Liver (tissue), 9 donors: ENCODE results near the gene NSD1. TPM values are rescaled to one million over a fixed set of nuclear protein-coding genes. Genes with fewer than 3 reads are reported as not detected.

Source experiments
- DNase-seq: peaks from one replicate; pipeline ENCODE4 v3.0.0-alpha.2; 2017; ENCODE audit warnings: low spot score
- H3K27ac ChIP-seq, 2 donors: one replicate each; pipeline ENCODE4 v1.7.0; 2013; ENCODE audit warnings: inconsistent platforms in 2 of 2, low read length in 2 of 2, control low read depth in 1 of 2, low read depth in 1 of 2, mild to moderate bottlenecking in 1 of 2
- H3K27me3 ChIP-seq, 4 donors: one replicate each; pipeline versions ENCODE4 v1.6.1 to v1.7.0; 2013; ENCODE audit warnings: low read length in 3 of 4, inconsistent platforms in 1 of 4, mild to moderate bottlenecking in 1 of 4, moderate library complexity in 1 of 4; ENCODE audit not compliant: control insufficient read depth in 4 of 4, insufficient read depth in 4 of 4
- H3K36me3 ChIP-seq, 4 donors: one replicate each; pipeline versions ENCODE4 v1.6.1 to v1.7.0; 2013; ENCODE audit warnings: low read length in 3 of 4, mild to moderate bottlenecking in 3 of 4, low read depth in 1 of 4, moderate library complexity in 1 of 4; ENCODE audit not compliant: control insufficient read depth in 4 of 4, insufficient read depth in 3 of 4
- H3K4me1 ChIP-seq, 4 donors: one replicate each; pipeline versions ENCODE4 v1.6.1 to v1.7.0; 2013; ENCODE audit warnings: low read length in 3 of 4, mild to moderate bottlenecking in 3 of 4, moderate library complexity in 1 of 4; ENCODE audit not compliant: control insufficient read depth in 4 of 4, insufficient read depth in 4 of 4
- H3K4me3 ChIP-seq, 3 donors: one replicate each; pipeline versions ENCODE4 v1.6.1 to v1.7.0; 2013; ENCODE audit warnings: low read length in 3 of 3, control low read depth in 1 of 3, low read depth in 1 of 3, mild to moderate bottlenecking in 1 of 3
- H3K9ac ChIP-seq, 2 donors: one replicate each; pipeline ENCODE4 v1.7.0; 2013; ENCODE audit warnings: low read length in 2 of 2, mild to moderate bottlenecking in 2 of 2, moderate library complexity in 2 of 2, control low read depth in 1 of 2, low read depth in 1 of 2
- H3K9me3 ChIP-seq, 4 donors: one replicate each; pipeline versions ENCODE4 v1.6.1 to v1.7.0; 2013; ENCODE audit warnings: low read length in 3 of 4; ENCODE audit not compliant: control insufficient read depth in 4 of 4
- FOXA2 ChIP-seq: IDR thresholded peaks from 2 replicates; pipeline ENCODE4 v1.6.1; 2016; ENCODE audit warnings: antibody characterized with exemption
- RAD21 ChIP-seq, 2 donors: IDR thresholded peaks; 2 replicates each; pipeline ENCODE4 v1.6.1; 2016; ENCODE audit warnings: antibody characterized with exemption in 2 of 2, mild to moderate bottlenecking in 2 of 2
- WGBS: extraction: QIAGEN DNeasy Blood & Tissue Kit; methylation state at CpG from one replicate; pipeline ENCODE4 v1.1.7; 2013; 5-methylcytosine and 5-hydroxymethylcytosine counted together
- polyA plus RNA-seq, 2 donors: library from polyadenylated mRNA; stranded (reverse) in 1 of 2; unstranded in 1 of 2; fragments of 200-250 nt in 1 of 2; fragments of >200 nt in 1 of 2; fragmentation: Nextera tagmentation in 1 of 2; extraction: Ambion mirVana in 1 of 2; gene quantifications; one replicate each; pipeline versions ENCODE4 v1.2.1 to v1.2.3, GENCODE V29; 2013 to 2015
- total RNA-seq, 2 donors: library from RNA; depleted of rRNA; stranded (reverse); fragments of >200 nt; gene quantifications; one replicate each; pipeline ENCODE4 v1.2.3, GENCODE V29; 2014
- TF ChIP-seq, protein P1 (sequence below): fragments of 150-350 bp; IDR thresholded peaks from 2 replicates; pipeline ENCODE4 v1.5.1; 2017; ENCODE audit warnings: improper control_type of control experiment, low read depth, low read length; ENCODE audit not compliant: missing input control
- TF ChIP-seq, protein P2 (sequence below): IDR thresholded peaks from 2 replicates; pipeline ENCODE4 v1.6.1; 2016; ENCODE audit warnings: antibody characterized with exemption
- TF ChIP-seq, protein P3 (sequence below): IDR thresholded peaks from 2 replicates; pipeline ENCODE4 v1.6.1; 2016; ENCODE audit warnings: antibody characterized with exemption, mild to moderate bottlenecking
- donor health status: healthy.
- donor health status: healthy.
- donor health status: healthy.
- donor health status: healthy.
- donor health status: healthy.

The NSD1 gene
- total and polyA plus RNA-seq, 4 donors, result 5.3 to 34.1 (median 19.3) TPM

DNA sequence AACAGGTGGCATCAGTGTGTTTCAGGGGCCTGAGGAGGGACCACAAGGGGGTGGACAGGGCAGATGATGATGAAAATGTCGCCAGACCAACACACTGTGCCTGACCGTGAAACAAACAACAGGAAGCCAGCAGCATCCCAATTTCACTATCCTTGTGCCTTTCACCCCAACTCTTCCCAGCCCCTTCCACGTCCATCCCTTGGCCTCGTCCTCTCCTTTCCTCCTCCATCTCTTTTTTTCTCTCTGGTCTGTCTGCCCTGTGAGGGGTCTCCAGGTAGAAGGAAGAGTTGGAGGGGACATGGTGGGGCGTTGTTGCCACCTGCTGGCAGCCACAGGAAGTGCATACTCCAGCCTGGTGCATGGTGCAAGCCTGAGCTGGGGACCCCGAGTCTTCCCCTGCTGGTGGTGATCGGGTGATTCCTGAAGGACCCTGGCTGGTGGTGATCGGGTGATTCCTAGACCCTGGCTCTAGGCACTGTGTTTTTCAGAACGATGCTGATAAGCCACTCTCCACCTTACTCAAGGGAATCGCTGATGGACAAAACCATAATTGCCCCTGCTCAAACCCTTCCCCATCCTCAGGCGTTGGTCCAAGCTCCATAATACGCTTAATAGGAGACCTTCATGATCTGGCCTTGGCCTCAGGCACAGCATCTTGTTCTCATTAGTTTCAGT lies 21.7 kb upstream of the NSD1 start:
- no peak overlapping the region for H3K4me3 ChIP-seq
- no peak overlapping the region for H3K9ac ChIP-seq
- no peaks in the 10 kb centered on the region for H3K36me3 ChIP-seq
- H3K9me3 ChIP-seq, result no peaks in the 10 kb centered on the region
- no peaks in the 10 kb centered on the region for H3K27me3 ChIP-seq
- TF ChIP-seq, protein P1, sequence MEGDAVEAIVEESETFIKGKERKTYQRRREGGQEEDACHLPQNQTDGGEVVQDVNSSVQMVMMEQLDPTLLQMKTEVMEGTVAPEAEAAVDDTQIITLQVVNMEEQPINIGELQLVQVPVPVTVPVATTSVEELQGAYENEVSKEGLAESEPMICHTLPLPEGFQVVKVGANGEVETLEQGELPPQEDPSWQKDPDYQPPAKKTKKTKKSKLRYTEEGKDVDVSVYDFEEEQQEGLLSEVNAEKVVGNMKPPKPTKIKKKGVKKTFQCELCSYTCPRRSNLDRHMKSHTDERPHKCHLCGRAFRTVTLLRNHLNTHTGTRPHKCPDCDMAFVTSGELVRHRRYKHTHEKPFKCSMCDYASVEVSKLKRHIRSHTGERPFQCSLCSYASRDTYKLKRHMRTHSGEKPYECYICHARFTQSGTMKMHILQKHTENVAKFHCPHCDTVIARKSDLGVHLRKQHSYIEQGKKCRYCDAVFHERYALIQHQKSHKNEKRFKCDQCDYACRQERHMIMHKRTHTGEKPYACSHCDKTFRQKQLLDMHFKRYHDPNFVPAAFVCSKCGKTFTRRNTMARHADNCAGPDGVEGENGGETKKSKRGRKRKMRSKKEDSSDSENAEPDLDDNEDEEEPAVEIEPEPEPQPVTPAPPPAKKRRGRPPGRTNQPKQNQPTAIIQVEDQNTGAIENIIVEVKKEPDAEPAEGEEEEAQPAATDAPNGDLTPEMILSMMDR, result peak; percentile 92
- peak; percentile 96 to 98 for TF ChIP-seq RAD21 (IDR thresholded peaks at IDR 0.05)
- no peak for TF ChIP-seq FOXA2
- peaks cover 3 to 46% (median 31%) of the 10 kb centered on the region in 4 donors for H3K4me1 ChIP-seq
- 16% methylated on average over 12 of the region's 12 CpGs for WGBS
- peak; percentile 82 for DNase-seq
- H3K27ac ChIP-seq, result no peak overlapping the region

DNA sequence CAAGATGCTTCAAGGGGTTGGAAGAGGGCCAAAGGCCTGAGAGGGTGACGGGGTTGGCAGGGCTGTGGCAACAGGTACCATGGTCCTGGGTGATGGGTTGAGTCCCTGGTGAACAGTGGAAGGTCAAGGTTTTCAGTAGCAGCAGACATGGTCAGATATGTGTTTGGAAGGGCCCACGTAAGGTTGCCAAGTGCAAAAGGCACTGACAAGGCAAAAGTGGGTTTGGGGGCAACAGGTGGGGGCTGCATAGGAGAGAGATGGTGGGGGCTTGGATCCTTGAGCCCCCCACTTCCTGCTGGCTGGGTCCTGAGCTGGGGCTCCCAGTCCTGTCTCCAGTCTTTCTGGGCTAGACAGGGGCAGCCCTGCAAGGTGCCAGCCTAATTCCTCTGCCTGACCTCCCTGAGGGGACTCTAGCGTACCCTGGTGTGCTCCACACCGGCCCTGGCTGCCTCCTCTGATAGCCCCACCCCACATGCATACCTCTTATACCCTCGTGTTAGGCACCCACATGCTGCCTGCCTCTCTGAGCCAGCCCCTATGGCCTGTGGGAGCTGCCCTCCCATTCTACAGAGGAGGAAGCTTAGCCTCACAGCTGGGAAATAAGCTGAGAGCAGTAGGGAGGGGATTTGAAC lies 20.9 kb upstream of the NSD1 start:
- peaks cover 3 to 46% (median 31%) of the 10 kb centered on the region in 4 donors for H3K4me1 ChIP-seq
- WGBS, result 74% methylated on average over 5 of the region's 5 CpGs

More for the DNA sequence above, 20.9 kb upstream of the NSD1 start:
- no peaks in the 10 kb centered on the region for H3K27me3 ChIP-seq
- H3K4me3 ChIP-seq, result no peak overlapping the region
- DNase-seq, result no peak
- no peak overlapping the region for H3K9ac ChIP-seq
- H3K36me3 ChIP-seq, result no peaks in the 10 kb centered on the region
- TF ChIP-seq, protein P2, sequence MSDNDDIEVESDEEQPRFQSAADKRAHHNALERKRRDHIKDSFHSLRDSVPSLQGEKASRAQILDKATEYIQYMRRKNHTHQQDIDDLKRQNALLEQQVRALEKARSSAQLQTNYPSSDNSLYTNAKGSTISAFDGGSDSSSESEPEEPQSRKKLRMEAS, result no peak
- TF ChIP-seq, protein P3, sequence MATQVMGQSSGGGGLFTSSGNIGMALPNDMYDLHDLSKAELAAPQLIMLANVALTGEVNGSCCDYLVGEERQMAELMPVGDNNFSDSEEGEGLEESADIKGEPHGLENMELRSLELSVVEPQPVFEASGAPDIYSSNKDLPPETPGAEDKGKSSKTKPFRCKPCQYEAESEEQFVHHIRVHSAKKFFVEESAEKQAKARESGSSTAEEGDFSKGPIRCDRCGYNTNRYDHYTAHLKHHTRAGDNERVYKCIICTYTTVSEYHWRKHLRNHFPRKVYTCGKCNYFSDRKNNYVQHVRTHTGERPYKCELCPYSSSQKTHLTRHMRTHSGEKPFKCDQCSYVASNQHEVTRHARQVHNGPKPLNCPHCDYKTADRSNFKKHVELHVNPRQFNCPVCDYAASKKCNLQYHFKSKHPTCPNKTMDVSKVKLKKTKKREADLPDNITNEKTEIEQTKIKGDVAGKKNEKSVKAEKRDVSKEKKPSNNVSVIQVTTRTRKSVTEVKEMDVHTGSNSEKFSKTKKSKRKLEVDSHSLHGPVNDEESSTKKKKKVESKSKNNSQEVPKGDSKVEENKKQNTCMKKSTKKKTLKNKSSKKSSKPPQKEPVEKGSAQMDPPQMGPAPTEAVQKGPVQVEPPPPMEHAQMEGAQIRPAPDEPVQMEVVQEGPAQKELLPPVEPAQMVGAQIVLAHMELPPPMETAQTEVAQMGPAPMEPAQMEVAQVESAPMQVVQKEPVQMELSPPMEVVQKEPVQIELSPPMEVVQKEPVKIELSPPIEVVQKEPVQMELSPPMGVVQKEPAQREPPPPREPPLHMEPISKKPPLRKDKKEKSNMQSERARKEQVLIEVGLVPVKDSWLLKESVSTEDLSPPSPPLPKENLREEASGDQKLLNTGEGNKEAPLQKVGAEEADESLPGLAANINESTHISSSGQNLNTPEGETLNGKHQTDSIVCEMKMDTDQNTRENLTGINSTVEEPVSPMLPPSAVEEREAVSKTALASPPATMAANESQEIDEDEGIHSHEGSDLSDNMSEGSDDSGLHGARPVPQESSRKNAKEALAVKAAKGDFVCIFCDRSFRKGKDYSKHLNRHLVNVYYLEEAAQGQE, result no peak
- no peaks in the 10 kb centered on the region for H3K9me3 ChIP-seq
- H3K27ac ChIP-seq, result no peak overlapping the region
